GM18951 (cell line): Measurements from ENCODE around the gene CALHM3.
"Not testable (repeated sequence)": the region's sequence is repeated elsewhere in the genome, so short reads cannot be mapped to it uniquely, and the experiment has no call there.

ENCODE experiments used
- POLR2A ChIP-seq: IDR thresholded peaks from 4 replicates; pipeline ENCODE4 v1.6.1; 2011; ENCODE audit warnings: mild to moderate bottlenecking; ENCODE audit not compliant: insufficient read length, insufficient read depth; ENCODE audit errors: extremely low read depth
- in situ Hi-C: fragments of 300-500 bp; cut with MboI; formaldehyde crosslinking; loops from one replicate; pipeline ENCODE4 v1.12.0; 2022; ENCODE audit warnings: low sequenced_read_pairs, mixed read lengths, inconsistent platforms; ENCODE audit not compliant: unreplicated experiment

Gene CALHM3, protein sequence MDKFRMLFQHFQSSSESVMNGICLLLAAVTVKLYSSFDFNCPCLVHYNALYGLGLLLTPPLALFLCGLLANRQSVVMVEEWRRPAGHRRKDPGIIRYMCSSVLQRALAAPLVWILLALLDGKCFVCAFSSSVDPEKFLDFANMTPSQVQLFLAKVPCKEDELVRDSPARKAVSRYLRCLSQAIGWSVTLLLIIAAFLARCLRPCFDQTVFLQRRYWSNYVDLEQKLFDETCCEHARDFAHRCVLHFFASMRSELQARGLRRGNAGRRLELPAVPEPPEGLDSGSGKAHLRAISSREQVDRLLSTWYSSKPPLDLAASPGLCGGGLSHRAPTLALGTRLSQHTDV

DNA sequence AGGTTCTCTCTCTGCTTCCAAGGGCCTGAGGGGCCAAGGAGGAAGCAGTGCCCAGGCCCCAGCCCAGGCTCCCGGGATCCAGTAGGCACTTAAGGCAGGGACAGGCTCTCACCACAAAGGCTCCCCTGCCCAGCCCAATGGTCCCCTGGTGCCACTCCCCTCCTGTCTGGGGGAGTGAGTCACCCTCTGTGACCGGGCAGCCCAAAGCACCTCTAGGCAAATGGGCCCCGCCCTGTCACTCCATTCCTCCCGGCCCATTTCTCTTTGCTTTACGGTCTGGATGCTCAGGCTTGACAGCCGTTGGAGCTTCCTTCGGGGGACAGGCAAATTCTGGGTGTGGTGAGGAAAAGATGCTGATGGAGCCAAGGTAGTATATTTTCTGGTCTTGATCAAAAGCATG lies at the start of gene CALHM3:
Gene CALHM3, minus strand, starts transcription at position 106 of the 400 bp plus-strand sequence. CDS start 208 bp downstream, outside the sequence.
- in situ Hi-C loops, result no loop called here
- TF ChIP-seq POLR2A, result no peak

DNA sequence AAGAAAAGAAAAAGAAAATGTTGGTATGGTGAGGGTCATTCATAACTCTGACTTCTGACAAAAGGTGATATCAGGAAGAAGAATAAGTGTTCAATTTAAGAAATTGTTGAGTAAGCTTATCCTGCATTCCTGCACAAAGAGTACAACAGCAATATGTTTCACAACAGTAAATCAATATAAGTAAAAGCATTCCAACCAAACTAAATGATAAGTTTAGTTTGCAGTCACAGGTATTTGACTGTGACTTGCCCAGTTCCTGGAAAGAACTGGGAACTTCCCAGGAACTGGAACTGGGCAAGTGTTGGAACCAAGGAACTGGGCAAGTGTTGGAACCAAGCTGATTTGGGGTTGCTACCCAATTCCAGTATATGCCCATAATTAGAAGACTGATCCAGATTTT lies 49.5 kb upstream of the CALHM3 start:
- no peak for TF ChIP-seq POLR2A

DNA sequence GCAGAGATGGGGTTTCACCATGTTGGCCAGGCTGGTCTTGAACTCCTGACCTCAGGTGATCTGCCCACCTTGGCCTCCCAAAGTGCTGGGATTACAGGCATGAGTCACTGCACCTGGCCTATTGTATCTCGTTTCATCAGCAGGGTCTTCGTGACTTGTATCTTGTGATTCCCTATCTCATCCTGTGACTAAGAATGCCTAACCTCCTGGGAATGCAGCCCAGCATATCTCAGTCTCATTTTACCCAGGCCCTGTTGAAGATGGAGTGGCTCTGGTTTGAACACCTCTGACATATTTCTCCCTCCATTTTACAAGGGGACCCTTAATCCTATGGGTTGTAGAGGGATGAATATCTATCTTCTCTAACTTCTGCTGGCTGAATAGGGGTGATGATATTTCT lies 48.4 kb upstream of the CALHM3 start:
- in situ Hi-C loops, result not testable (repeated sequence)

More for the DNA sequence above, 49.5 kb upstream of the CALHM3 start:
- in situ Hi-C loops, result no loop called here

DNA sequence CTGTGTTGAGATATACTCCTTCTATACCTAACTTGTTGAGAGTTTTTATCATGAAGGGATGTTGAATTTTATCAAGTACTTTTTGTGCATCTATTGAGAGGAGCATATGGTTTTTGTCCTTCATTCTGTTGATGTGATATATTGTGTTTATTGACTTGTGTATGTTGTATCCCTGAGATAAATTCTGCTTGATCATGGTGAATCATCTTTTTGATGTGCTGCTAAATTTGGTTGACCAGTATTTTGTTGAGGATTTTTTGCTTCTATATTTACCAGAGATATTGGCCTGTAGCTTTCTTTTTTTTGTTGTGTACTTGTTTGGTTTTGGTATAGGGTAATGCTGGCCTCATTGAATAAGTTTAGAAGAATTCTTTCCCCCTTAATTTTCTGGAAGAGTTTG lies 46.9 kb upstream of the CALHM3 start:
- TF ChIP-seq POLR2A, result no peak
- in situ Hi-C loops, result no loop called here

DNA sequence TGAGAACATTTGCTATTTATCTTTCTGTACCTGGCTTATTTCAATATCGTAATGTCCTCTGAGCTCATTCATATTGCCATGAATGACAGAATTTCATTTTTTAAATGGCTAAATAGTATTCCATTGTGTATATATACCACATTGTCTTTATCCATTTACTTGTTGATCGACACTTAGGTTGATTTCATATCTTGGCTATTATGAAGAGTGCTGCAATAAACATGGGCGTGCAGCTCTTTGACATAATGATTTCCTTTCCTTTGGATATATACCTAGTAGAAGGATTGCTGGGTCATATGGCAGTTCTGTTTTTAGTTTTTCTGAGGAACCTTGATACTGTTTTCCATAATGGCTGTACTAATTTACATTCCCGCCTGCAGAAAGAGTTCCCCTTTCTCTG lies 44.6 kb upstream of the CALHM3 start:
- in situ Hi-C loops, result no loop called here
- no peak for TF ChIP-seq POLR2A

DNA sequence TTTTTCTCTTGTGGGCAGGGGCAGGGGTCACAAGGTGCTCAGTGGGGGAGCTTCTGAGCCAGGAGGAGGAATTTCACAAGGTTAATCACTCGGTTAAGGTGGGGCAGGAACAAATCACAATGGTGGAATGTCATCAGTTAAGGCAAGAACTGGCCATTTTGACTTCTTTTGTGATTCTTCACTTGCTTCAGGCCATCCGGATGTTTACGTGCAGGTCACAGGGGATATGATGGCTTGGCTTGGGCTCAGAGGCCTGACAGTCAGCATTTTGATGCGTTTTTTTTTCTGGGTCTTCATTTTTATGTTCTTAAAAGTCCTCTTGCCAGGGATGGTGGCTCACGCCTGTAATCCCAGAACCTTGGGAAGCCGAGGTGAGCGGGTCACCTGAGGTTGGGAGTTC lies 43.0 kb upstream of the CALHM3 start:
- in situ Hi-C loops, result not testable (repeated sequence)

DNA sequence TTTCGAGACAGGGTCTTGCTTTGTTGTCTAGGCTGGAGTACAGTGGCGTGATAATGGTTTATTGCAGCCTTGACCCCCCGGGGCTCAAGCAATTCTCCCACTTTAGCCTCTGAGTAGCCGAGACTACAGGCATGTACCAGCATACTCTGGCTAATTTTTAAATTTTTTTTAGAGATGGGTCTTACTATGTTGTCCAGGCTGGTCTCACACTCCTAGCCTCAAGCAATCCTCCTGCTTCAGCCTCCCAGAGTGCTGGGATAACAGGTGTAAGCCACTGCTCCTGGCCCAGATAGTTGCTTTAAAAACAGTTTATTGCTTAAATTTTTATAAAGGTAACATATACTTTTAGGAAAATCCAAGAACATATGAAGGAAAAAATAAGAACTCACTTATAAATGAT lies 40.8 kb upstream of the CALHM3 start:
- in situ Hi-C loops, result no loop called here
- no peak for TF ChIP-seq POLR2A

DNA sequence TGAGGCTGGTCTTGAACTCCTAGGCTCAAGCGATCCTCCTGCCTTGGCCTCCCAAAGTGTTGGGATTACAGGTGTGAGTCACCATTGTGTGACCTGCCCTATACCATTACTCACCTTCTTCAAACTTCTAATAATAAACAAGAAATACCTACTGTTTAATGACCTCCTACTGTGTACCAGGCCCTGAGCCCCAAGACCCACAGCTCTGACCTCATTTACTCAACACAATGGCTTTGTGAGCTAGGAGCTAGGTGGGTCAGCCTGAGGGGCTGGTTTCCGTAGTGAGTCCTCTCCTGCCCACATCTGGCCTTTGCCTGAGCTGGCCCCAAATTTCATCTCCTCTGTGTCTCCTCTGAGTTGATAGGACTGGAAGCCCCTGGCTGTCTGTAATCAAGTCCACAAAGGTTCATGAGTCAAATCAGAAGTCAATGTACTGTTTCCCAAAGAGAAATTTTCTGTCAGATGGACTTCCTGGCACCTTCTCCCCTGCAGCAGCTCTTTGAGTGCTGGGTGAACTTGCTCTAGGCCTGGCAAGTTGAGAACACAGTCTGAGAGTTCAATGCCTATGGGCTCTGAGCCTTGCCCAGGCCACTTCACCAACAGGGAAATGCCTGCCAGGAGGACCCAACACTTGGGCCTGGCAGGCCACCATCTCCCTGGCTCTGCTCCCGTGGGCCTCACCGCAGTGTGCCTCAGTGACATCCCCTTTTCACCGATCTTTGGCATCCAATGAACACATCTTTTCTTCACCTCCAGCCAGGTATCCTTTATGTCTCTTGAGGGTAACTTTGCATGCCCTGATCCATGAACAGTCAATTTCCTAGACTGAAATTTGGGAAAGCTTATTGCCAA lies 38.4 kb upstream of the CALHM3 start:
- no peak for TF ChIP-seq POLR2A
- in situ Hi-C loops, result no loop called here

DNA sequence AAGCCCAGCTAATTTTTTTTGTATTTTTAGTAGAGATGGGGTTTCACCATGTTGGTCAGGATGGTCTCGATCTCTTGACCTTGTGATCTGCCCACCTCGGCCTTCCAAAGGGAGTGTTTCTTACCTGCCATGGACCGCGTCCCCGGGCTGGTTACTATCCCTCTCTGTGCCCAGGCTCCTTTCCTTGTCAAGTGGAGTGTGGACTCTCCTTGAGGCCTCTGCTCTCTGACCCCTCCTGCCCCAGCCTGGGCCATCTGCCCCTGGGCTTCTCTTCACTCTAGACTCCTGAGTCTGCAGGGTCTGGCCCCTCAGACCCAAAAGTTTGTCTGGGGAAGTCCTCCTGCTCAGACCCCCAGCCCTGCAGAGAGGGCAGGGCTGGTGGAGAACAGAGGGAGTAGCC lies 35.2 kb upstream of the CALHM3 start:
- in situ Hi-C loops, result no loop called here
- no peak for TF ChIP-seq POLR2A

DNA sequence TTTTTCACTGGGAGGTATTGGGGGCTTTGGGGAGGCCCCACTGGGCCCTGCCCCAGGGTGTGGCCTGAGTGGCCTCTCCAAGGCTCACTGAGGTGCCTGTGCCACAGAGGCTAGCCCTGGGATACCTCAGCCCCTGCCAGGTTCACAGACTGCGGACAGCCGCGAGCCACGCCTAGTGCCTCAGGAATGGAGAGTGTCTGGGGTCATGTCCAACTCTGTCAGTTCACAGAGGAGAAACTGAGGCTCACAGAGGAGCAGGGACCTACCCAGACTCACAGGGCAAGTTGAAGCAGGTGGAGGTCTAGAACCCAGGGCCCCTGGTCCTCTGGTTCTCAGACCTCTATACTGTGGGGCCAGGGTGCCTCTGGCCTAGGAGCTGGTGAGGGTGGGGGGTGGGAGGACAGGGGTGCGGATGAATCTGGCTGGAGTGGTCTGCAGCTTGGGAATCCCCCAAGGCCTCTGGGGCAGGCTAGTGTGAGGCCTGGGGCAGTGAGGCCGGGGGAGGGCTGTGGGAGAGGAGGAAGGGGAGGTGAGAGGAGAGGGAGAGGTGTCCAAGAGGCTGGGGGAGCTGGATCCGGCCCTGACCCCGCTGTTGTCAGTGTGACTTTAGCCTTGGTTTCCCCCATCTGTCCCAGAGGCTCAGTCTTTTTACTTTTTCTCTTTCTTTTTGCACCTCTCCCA lies 34.5 kb upstream of the CALHM3 start:
- in situ Hi-C loops, result no loop called here
- TF ChIP-seq POLR2A, result no peak

DNA sequence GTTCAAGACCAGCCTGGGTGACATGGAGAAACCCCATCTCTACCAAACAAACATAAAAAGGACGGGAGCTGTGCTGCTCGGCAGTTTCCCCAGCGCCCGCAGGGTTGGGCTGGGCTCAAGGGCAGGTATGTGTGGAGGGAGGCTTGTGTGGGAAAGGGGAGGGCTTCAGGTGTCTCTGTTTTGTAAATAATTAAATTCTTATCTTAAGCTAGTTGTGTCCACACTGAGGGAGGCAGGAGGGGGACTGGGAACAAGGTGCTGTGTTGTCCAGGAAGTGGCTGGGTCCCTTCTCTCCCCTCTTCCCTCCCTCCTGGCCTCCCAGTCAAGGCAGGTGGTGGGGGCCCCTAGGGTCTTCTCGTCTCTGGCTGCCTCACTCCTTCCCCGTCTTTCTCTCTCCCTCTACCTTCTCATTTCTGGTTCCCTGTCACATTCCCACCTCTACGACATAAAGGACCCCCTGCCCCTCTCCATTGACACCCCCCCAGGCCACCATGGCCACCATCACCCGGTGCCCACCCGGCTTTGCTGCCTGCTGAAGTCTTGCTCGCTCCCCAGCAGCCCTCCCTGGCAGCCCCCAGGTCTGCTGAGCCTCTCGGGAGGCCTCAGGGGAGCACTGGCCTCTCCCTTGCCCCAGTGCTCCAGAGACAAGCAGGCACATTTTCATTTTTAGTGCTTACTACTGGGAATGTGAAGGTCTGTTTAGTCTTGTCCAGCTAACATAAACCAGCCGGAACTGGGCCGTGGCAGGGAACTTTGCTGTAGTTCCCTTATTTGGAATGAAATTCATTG lies 33.7 kb upstream of the CALHM3 start:
- no peak for TF ChIP-seq POLR2A
- in situ Hi-C loops, result no loop called here

DNA sequence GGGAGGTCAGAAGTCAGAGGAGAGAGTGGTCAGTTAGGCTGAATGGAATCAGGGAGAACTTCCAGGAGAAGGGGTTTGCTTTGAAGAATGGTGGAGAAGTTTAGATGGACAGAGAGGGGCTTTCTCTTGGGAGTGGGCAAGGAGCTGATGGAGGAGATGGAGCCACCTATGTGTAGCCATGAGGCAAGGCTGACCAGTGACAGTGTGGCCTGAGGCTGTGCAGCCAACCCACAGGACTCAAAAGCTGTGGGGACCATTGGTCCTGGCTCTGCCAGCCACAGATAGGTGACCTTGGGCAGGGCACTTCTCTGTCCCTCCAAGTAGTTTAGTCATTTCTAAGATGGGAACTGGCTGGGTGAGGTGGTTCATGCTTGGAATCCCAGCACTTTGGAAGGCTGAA lies 33.1 kb upstream of the CALHM3 start:
- TF ChIP-seq POLR2A, result no peak
- in situ Hi-C loops, result no loop called here
